ENCODE data around the gene PRC1. TPM values are rescaled to one million over a fixed set of nuclear protein-coding genes. Genes with fewer than 3 reads are reported as not detected.

PRC1 gene
- total and polyA plus RNA-seq, 7 donors, result 1.8 to 44.2 (median 9.6) TPM

DNA sequence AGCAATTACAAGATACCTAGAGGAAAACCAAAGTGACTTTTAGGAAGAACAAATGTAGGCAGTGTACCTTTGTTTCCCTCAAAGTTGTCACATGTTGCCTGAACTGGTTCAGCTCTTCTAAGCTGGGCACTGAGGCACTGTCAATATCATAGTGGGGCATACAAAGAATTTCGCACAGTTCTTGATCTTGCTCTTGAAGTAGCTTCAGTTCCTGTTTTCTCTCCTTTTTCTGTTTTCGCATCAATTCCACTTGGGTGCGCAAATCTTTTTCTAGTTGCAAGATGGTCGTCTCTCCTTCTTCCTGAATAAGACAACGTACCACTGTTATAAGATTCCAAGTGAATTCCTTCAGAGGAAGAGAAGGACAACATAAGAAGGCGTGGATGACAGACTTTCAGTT lies 12.7 kb downstream of the PRC1 start:
- Histone ChIP-seq H3K9me3 (no peaks in the 10 kb centered on the region), H3K36me3 (no peaks in the 10 kb centered on the region), H3K4me3 (no peak overlapping the region), H3K27ac (no peak overlapping the region), H3K4me1 (no peaks in the 10 kb centered on the region), H3K27me3 (no peaks in the 10 kb centered on the region)
- 75 to 93% methylated on average over 6 of the region's 6 CpGs for WGBS, 2 donors
- intact Hi-C loops (cut with DNase I), result no loop called here
- no peak for DNase-seq
- TF ChIP-seq CTCF (IDR thresholded peaks at IDR 0.05), result no peak
- no peak for TF ChIP-seq POLR2A (IDR thresholded peaks at IDR 0.05)
- TF ChIP-seq EP300 (IDR thresholded peaks at IDR 0.05), result no peak
- no peak for TF ChIP-seq POLR2AphosphoS5 (IDR thresholded peaks at IDR 0.05)

- intact Hi-C loops (cut with DNase I), result no loop called here
- TF ChIP-seq POLR2AphosphoS5 (IDR thresholded peaks at IDR 0.05) (no peak), POLR2A (IDR thresholded peaks at IDR 0.05) (no peak), EP300 (IDR thresholded peaks at IDR 0.05) (no peak), CTCF (IDR thresholded peaks at IDR 0.05) (no peak)
- Histone ChIP-seq H3K27ac (no peak overlapping the region), H3K36me3 (no peaks in the 10 kb centered on the region), H3K27me3 (no peaks in the 10 kb centered on the region), H3K9me3 (no peaks in the 10 kb centered on the region), H3K4me3 (no peak overlapping the region), H3K4me1 (no peaks in the 10 kb centered on the region)
- DNase-seq, result no peak
- 68 to 83% methylated on average over 1 of the region's 1 CpG for WGBS, 2 donors
Observed at GRCh38 chr15:90979582-90979981, 14.8 kb downstream of the PRC1 start.

DNA sequence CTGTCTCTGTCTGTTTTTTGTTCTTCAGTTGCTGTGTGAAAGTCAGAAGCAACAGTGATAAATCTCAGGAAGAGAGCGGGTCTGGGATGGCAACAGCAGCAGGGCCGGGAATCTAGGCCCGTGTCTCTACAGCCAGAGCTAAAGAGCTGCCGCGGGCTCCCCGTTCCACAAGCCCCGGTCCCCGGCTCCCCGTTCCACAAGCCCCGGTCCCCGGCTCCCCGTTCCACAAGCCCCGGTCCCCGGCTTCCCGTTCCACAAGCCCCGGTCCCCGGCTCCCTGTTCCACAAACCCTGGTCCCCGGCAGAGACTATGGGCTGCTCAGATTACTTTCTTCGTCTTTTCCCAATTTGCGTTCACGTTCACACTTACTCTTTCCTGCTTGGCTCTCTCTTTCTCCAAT lies 20.1 kb downstream of the PRC1 start:
- Histone ChIP-seq H3K27ac (no peak overlapping the region), H3K9me3 (no peaks in the 10 kb centered on the region), H3K36me3 (peaks cover 0 to 5% (median 0%) of the 10 kb centered on the region in 4 donors), H3K27me3 (no peaks in the 10 kb centered on the region), H3K4me1 (no peaks in the 10 kb centered on the region), H3K4me3 (no peak overlapping the region)
- intact Hi-C loops (cut with DNase I), result no loop called here
- no peak for DNase-seq
- no peak for TF ChIP-seq CTCF (IDR thresholded peaks at IDR 0.05)
- TF ChIP-seq POLR2AphosphoS5 (IDR thresholded peaks at IDR 0.05), result no peak
- TF ChIP-seq EP300 (IDR thresholded peaks at IDR 0.05), result no peak
- TF ChIP-seq POLR2A (IDR thresholded peaks at IDR 0.05), result no peak
- 97% methylated on average over 21 of the region's 21 CpGs for WGBS, 2 donors

DNA sequence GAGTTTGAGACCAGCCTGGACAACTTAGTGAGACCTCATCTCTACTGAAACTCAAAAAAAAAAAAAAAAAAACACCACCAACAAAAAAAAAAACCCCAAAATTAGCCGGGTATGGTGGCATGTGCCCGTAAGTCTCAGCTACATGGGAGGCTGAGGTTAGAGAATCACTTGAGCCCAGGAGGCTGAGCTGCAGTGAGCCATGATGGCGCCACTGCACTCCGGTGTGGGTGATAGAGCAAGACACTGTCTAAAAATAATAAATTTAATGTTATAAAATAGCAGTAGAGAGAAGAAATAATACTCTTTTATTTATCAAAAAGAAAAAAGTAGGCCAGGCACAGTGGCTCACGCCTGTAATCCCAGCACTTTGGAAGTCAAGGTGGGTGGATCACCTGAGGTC lies 22.2 kb downstream of the PRC1 start:
- Histone ChIP-seq H3K4me3 (no peak overlapping the region), H3K27ac (no peak overlapping the region), H3K4me1 (no peaks in the 10 kb centered on the region), H3K36me3 (peaks cover 0 to 12% (median 0%) of the 10 kb centered on the region in 4 donors), H3K27me3 (no peaks in the 10 kb centered on the region), H3K9me3 (no peaks in the 10 kb centered on the region)
- no peak for DNase-seq
- TF ChIP-seq CTCF (IDR thresholded peaks at IDR 0.05) (no peak), EP300 (IDR thresholded peaks at IDR 0.05) (no peak), POLR2A (IDR thresholded peaks at IDR 0.05) (no peak), POLR2AphosphoS5 (IDR thresholded peaks at IDR 0.05) (no peak)
- WGBS, 2 donors, result 96 to 97% methylated on average over 5 of the region's 5 CpGs
- intact Hi-C loops (cut with DNase I), result no loop called here

DNA sequence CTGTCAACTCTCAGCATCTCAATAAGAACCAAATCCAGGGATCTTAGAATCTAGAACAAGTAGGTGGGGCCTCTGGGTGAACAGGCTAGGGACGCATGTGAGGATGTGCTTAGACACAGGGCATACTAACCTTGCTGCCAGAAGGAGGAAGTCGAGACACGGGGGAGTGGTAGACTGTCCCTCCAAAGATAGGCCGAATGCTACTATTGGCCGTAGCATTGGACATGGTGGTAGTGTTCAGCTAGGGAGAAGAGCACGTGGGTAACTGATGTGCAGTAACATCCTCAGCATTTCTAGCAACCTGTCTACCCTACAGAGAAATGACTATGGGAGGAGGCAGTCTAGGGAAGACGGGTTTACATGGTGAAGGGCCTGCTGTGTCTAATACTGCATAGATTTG lies 24.1 kb downstream of the PRC1 start:
- no peak for TF ChIP-seq EP300 (IDR thresholded peaks at IDR 0.05)
- no peak for TF ChIP-seq POLR2AphosphoS5 (IDR thresholded peaks at IDR 0.05)
- no peak for TF ChIP-seq POLR2A (IDR thresholded peaks at IDR 0.05)
- TF ChIP-seq CTCF (IDR thresholded peaks at IDR 0.05), result no peak
- intact Hi-C loops (cut with DNase I), result no loop called here
- no peak for DNase-seq
- Histone ChIP-seq H3K27ac (no peak overlapping the region), H3K4me1 (no peaks in the 10 kb centered on the region), H3K27me3 (no peaks in the 10 kb centered on the region), H3K9me3 (no peaks in the 10 kb centered on the region), H3K36me3 (peaks cover 0 to 31% (median 4%) of the 10 kb centered on the region in 4 donors), H3K4me3 (no peak overlapping the region)
- WGBS, 2 donors, result 95 to 96% methylated on average over 7 of the region's 7 CpGs

All from sigmoid colon (tissue), 7 donors.